Ascending aorta (tissue), 2 donors: Measurements from ENCODE around the gene KPNA1. TPM values are rescaled to one million over a fixed set of nuclear protein-coding genes. Genes with fewer than 3 reads are reported as not detected.

Experiments used
- DNase-seq, 2 donors: peaks; one replicate each; pipeline ENCODE4 v3.0.0-alpha.2; 2019; ENCODE audit warnings: low spot score in 2 of 2
- H3K27ac ChIP-seq, 2 donors: fragments of 200-600 bp; sonication (generic); one replicate each; pipeline ENCODE4 v1.5.1; 2016 to 2017; ENCODE audit warnings: mild to moderate bottlenecking in 1 of 2
- H3K27me3 ChIP-seq: fragments of 200-600 bp; sonication (generic); one replicate; pipeline ENCODE4 v1.5.1; 2017
- H3K36me3 ChIP-seq, 2 donors: fragments of 200-600 bp; sonication (generic); one replicate each; pipeline ENCODE4 v1.5.1; 2016
- H3K4me1 ChIP-seq, 2 donors: fragments of 200-600 bp; sonication (generic); one replicate each; pipeline ENCODE4 v1.5.1; 2016 to 2017; ENCODE audit warnings: mild to moderate bottlenecking in 1 of 2
- H3K4me3 ChIP-seq, 2 donors: fragments of 200-600 bp; sonication (generic); one replicate each; pipeline ENCODE4 v1.5.1; 2016 to 2017; ENCODE audit warnings: mild to moderate bottlenecking in 1 of 2
- H3K9me3 ChIP-seq, 2 donors: fragments of 200-600 bp; sonication (generic); one replicate each; pipeline ENCODE4 v1.5.1; 2016
- intact Hi-C: fragments of 100-400 bp; cut with DNase I; formaldehyde crosslinking; loops from one replicate; pipeline ENCODE4 v1.15.1; 2023
- total RNA-seq: library from RNA; depleted of rRNA; stranded (reverse); fragments of >200 nt; gene quantifications from one replicate; pipeline ENCODE4 v1.1.0, GENCODE V29; 2016
- TF ChIP-seq, protein P1 (sequence below), 3 experiments: fragments of 200-600 bp in 2 of 3; fragments of 450-650 bp in 1 of 3; sonication (generic) in 2 of 3; IDR thresholded peaks; one replicate each; pipeline ENCODE4 v1.5.1; 2016 to 2019; ENCODE audit warnings: antibody characterized with exemption in 3 of 3, mild to moderate bottlenecking in 1 of 3, moderate library complexity in 1 of 3

KPNA1 gene
- total RNA-seq, 1 donor from 2014 or later = 21.1 TPM

GRCh38 chr3:122392868-122393844, 121.6 kb downstream of the KPNA1 start:
- no peak for DNase-seq
- H3K27me3 ChIP-seq = no peaks in the 10 kb centered on the region
- H3K9me3 ChIP-seq = no peaks in the 10 kb centered on the region
- intact Hi-C loops = loop anchor here (2.0 kb wide), 1 partner anchor 286 kb away; no protein-coding TSS in a partner anchor
- peak overlapping the region in 1 of 2 donors; percentile 23 for H3K27ac ChIP-seq
- peaks cover 0 to 2% of the 10 kb centered on the region in 2 donors for H3K4me1 ChIP-seq
- TF ChIP-seq, protein P1, sequence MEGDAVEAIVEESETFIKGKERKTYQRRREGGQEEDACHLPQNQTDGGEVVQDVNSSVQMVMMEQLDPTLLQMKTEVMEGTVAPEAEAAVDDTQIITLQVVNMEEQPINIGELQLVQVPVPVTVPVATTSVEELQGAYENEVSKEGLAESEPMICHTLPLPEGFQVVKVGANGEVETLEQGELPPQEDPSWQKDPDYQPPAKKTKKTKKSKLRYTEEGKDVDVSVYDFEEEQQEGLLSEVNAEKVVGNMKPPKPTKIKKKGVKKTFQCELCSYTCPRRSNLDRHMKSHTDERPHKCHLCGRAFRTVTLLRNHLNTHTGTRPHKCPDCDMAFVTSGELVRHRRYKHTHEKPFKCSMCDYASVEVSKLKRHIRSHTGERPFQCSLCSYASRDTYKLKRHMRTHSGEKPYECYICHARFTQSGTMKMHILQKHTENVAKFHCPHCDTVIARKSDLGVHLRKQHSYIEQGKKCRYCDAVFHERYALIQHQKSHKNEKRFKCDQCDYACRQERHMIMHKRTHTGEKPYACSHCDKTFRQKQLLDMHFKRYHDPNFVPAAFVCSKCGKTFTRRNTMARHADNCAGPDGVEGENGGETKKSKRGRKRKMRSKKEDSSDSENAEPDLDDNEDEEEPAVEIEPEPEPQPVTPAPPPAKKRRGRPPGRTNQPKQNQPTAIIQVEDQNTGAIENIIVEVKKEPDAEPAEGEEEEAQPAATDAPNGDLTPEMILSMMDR (IDR thresholded peaks at IDR 0.05) = peak; percentile 33 to 76 (median 65)
- H3K36me3 ChIP-seq = no peaks in the 10 kb centered on the region
- H3K4me3 ChIP-seq = no peak overlapping the region

DNA sequence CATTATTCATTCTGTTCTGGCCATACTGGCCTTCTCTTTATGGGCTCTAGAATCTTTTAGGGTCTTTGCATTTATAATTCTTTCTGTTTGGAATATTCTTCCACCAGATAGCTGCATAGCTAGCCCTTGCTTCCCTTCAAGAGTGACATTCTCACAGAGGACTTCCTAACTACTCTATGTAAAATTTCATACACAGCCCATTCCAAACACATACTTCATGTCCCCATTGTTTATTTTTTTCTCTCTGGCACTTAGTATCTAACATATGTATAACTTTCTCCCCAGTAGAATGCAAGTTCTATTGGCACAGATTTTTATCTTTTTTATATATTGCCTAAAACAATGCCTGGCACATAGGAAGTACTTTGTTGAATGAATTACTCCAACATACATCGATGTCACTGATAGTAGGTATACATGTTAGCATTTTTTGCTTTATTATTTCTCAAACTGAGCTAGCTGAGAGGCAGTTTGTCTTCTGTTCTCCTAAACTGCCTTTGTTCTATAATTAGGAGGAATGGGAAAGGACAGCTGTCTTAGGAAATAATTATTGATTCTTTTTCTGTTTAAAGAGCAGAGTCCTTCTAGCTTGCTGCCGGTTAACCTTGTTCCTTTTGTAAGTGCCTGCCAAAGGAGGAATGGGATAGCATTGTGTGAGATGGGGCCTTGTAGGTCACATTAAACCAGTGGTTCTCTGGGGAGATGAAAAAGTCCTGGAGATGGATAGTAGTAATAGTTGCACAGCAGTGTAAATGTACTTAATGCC, 122.9 kb downstream of the KPNA1 start:
- Histone ChIP-seq H3K27ac (no peak overlapping the region), H3K4me1 (peaks cover 0 to 2% of the 10 kb centered on the region in 2 donors), H3K9me3 (no peaks in the 10 kb centered on the region), H3K4me3 (no peak overlapping the region), H3K36me3 (no peaks in the 10 kb centered on the region), H3K27me3 (no peaks in the 10 kb centered on the region)
- no peak for DNase-seq
- TF ChIP-seq, protein P1 (IDR thresholded peaks at IDR 0.05) = no peak
- intact Hi-C loops = loop anchor here (2.0 kb wide), 1 partner anchor 287 kb away; no protein-coding TSS in a partner anchor

GRCh38 chr3:122390665-122391064, 124.1 kb downstream of the KPNA1 start:
- Histone ChIP-seq H3K9me3 (no peaks in the 10 kb centered on the region), H3K4me3 (no peak overlapping the region), H3K27me3 (no peaks in the 10 kb centered on the region), H3K36me3 (no peaks in the 10 kb centered on the region), H3K27ac (no peak overlapping the region), H3K4me1 (peaks cover 0 to 2% of the 10 kb centered on the region in 2 donors)
- intact Hi-C loops = no loop called here
- TF ChIP-seq, protein P1 (IDR thresholded peaks at IDR 0.05) = no peak
- no peak for DNase-seq

- TF ChIP-seq, protein P1 (IDR thresholded peaks at IDR 0.05) = no peak
- H3K27ac ChIP-seq = no peak overlapping the region
- intact Hi-C loops = loop anchor here (10.0 kb wide), 3 partner anchors 125 to 845 kb away; partner anchors contain the start of genes KPNA1 and POLQ
Measured at GRCh38 chr3:122389892-122390291, 124.8 kb downstream of the KPNA1 start.

GRCh38 chr3:122389197-122389596, 125.5 kb downstream of the KPNA1 start:
- Histone ChIP-seq H3K4me1 (peaks cover 0 to 5% of the 10 kb centered on the region in 2 donors), H3K9me3 (no peaks in the 10 kb centered on the region), H3K36me3 (no peaks in the 10 kb centered on the region), H3K27ac (no peak overlapping the region), H3K4me3 (no peak overlapping the region), H3K27me3 (no peaks in the 10 kb centered on the region)
- DNase-seq = no peak
- intact Hi-C loops = loop anchor here (10.0 kb wide), 3 partner anchors 126 to 844 kb away; partner anchors contain the start of genes KPNA1 and POLQ
- TF ChIP-seq, protein P1 (IDR thresholded peaks at IDR 0.05) = no peak

More at GRCh38 chr3:122389892-122390291, 124.8 kb downstream of the KPNA1 start:
- DNase-seq = no peak
- Histone ChIP-seq H3K27me3 (no peaks in the 10 kb centered on the region), H3K36me3 (no peaks in the 10 kb centered on the region), H3K4me1 (peaks cover 0 to 5% of the 10 kb centered on the region in 2 donors), H3K9me3 (no peaks in the 10 kb centered on the region), H3K4me3 (no peak overlapping the region)
